ENCODE data around the gene MYO3B. TPM values are rescaled to one million over a fixed set of nuclear protein-coding genes. Genes with fewer than 3 reads are reported as not detected.

MYO3B gene
- total RNA-seq, 4 donors from 2014 or later = 6.0 to 7.4 (median 7.2) TPM

GRCh38 chr2:170523506-170523905 is 345.6 kb downstream of the MYO3B start:
- no peak for DNase-seq
- intact Hi-C loops (cut with DNase I) = no loop called here
- Histone ChIP-seq H3K27me3 (no peaks in the 10 kb centered on the region), H3K4me3 (replicated peaks in 1 of 3) (no peak overlapping the region), H3K36me3 (no peaks in the 10 kb centered on the region), H3K27ac (no peak overlapping the region), H3K9me3 (no peaks in the 10 kb centered on the region), H3K4me1 (peaks cover 4 to 17% of the 10 kb centered on the region in 2 donors)
- TF ChIP-seq CTCF (IDR thresholded peaks at IDR 0.05) = no peak
- 77 to 85% methylated on average over 4 of the region's 4 CpGs for WGBS, 2 donors

- WGBS, 2 donors = 28 to 62% methylated on average over 2 of the region's 2 CpGs
- Histone ChIP-seq H3K4me1 (peaks cover 7 to 28% of the 10 kb centered on the region in 2 donors), H3K27ac (peak overlapping the region in 1 of 3 donors; percentile 58), H3K4me3 (replicated peaks in 1 of 3) (no peak overlapping the region), H3K36me3 (no peaks in the 10 kb centered on the region), H3K9me3 (no peaks in the 10 kb centered on the region), H3K27me3 (no peaks in the 10 kb centered on the region)
- DNase-seq = no peak
- intact Hi-C loops (cut with DNase I) = no loop called here
- TF ChIP-seq CTCF (IDR thresholded peaks at IDR 0.05) (no peak), POLR2A (IDR thresholded peaks at IDR 0.05) (no peak)
These were observed 347.1 kb downstream of the MYO3B start for GRCh38 chr2:170524828-170525565.

- Histone ChIP-seq H3K4me3 (replicated peaks in 1 of 3) (no peak overlapping the region), H3K4me1 (peaks cover 10 to 31% of the 10 kb centered on the region in 2 donors), H3K36me3 (no peaks in the 10 kb centered on the region), H3K27ac (peak overlapping the region in 1 of 3 donors; percentile 58), H3K9me3 (no peaks in the 10 kb centered on the region), H3K27me3 (no peaks in the 10 kb centered on the region)
- 51 to 68% methylated on average over 5 of the region's 5 CpGs for WGBS, 2 donors
- peak; percentile 73 to 84 for DNase-seq
- intact Hi-C loops (cut with DNase I) = no loop called here
- TF ChIP-seq CTCF (IDR thresholded peaks at IDR 0.05) = no peak
- TF ChIP-seq POLR2A (IDR thresholded peaks at IDR 0.05) = no peak
These were observed 347.6 kb downstream of the MYO3B start for GRCh38 chr2:170525566-170525900.

- DNase-seq = peak; percentile 97
- H3K4me3 ChIP-seq (replicated peaks in 1 of 3) = no peak overlapping the region
- TF ChIP-seq CTCF (IDR thresholded peaks at IDR 0.05) = peak in 1 of 6 experiments; percentile 17
- TF ChIP-seq POLR2A (IDR thresholded peaks at IDR 0.05) = no peak
- intact Hi-C loops (cut with DNase I) = no loop called here
- 0 to 2% methylated on average over 7 of the region's 7 CpGs for WGBS, 2 donors
- H3K27ac ChIP-seq = peak overlapping the region; percentile 64 to 78 (median 70)
- peaks cover 12 to 28% of the 10 kb centered on the region in 2 donors for H3K4me1 ChIP-seq
- H3K36me3 ChIP-seq = no peaks in the 10 kb centered on the region
- H3K27me3 ChIP-seq = no peaks in the 10 kb centered on the region
- no peaks in the 10 kb centered on the region for H3K9me3 ChIP-seq
These were observed 352.4 kb downstream of the MYO3B start for GRCh38 chr2:170530284-170530745.

- WGBS, 2 donors = 71% methylated on average over 2 of the region's 2 CpGs
These were observed 353.0 kb downstream of the MYO3B start for GRCh38 chr2:170530803-170531564.

More at GRCh38 chr2:170530803-170531564, 353.0 kb downstream of the MYO3B start:
- DNase-seq = no peak
- Histone ChIP-seq H3K9me3 (no peaks in the 10 kb centered on the region), H3K27me3 (no peaks in the 10 kb centered on the region), H3K27ac (peak overlapping the region; percentile 0 to 78 (median 64)), H3K4me1 (peaks cover 10 to 22% of the 10 kb centered on the region in 2 donors), H3K4me3 (replicated peaks in 1 of 3) (no peak overlapping the region), H3K36me3 (no peaks in the 10 kb centered on the region)
- TF ChIP-seq CTCF (IDR thresholded peaks at IDR 0.05) (no peak), POLR2A (IDR thresholded peaks at IDR 0.05) (no peak)
- intact Hi-C loops (cut with DNase I) = no loop called here
